Measurements from ENCODE around the gene KCNQ1OT1. TPM values are rescaled to one million over a fixed set of nuclear protein-coding genes. Genes with fewer than 3 reads are reported as not detected.

KCNQ1OT1 gene
- total and polyA plus RNA-seq, 10 donors, result 0.02 to 3.1 (median 1.7) TPM

GRCh38 chr11:2590131-2590964 lies 109.4 kb downstream of the KCNQ1OT1 start:
- H3K9me3 ChIP-seq, result peaks cover 0 to 6% (median 0%) of the 10 kb centered on the region in 8 donors
- no peak overlapping the region for H3K4me3 ChIP-seq
- H3K27ac ChIP-seq, result no peak overlapping the region
- TF ChIP-seq POLR2AphosphoS5 (IDR thresholded peaks at IDR 0.05) (no peak), POLR2A (IDR thresholded peaks at IDR 0.05) (no peak), CTCF (IDR thresholded peaks at IDR 0.05 in 8 of 11, conservative IDR thresholded peaks at IDR 0.05 in 3 of 11) (no peak)
- no peaks in the 10 kb centered on the region for H3K4me1 ChIP-seq
- H3K27me3 ChIP-seq (replicated peaks in 1 of 7), result no peaks in the 10 kb centered on the region
- intact Hi-C loops (cut with DNase I; ENCODE audit: low total_unique reads), result no loop called here
- peak; percentile 44 for DNase-seq
- H3K36me3 ChIP-seq, result peaks cover 0 to 72% (median 0%) of the 10 kb centered on the region in 6 donors
- WGBS, 5 donors, result 90 to 99% (median 91%) methylated on average over 7 to 13 of the region's 13 CpGs

DNA sequence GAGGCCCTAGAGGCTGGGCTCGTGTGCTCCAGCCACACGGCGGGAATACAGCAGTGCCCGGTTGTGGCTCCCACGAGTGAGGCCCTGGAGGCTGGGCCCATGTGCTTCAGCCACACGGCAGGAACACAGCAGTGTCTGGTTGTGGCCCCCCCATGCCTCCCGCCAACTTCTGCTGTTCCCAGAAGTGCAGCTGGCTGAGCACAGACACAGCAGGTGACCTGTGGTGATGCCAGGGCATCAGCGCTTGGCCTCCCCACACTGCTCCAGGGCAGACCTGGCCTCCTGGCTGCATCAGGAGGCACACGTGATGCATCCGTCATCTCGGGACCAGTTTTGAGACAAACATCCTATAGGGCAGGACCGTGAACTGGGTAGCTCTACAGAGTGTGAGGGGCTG lies 110.3 kb downstream of the KCNQ1OT1 start:
- H3K27ac ChIP-seq, result no peak overlapping the region
- H3K4me1 ChIP-seq, result no peaks in the 10 kb centered on the region
- H3K36me3 ChIP-seq, result peaks cover 0 to 75% (median 0%) of the 10 kb centered on the region in 6 donors
- intact Hi-C loops (cut with DNase I; ENCODE audit: low total_unique reads), result no loop called here
- H3K27me3 ChIP-seq (replicated peaks in 1 of 7), result no peaks in the 10 kb centered on the region
- TF ChIP-seq CTCF (IDR thresholded peaks at IDR 0.05 in 8 of 11, conservative IDR thresholded peaks at IDR 0.05 in 3 of 11) (no peak), POLR2AphosphoS5 (IDR thresholded peaks at IDR 0.05) (no peak), POLR2A (IDR thresholded peaks at IDR 0.05) (no peak)
- peaks cover 0 to 6% (median 0%) of the 10 kb centered on the region in 8 donors for H3K9me3 ChIP-seq
- H3K4me3 ChIP-seq, result no peak overlapping the region
- 84 to 92% (median 87%) methylated on average over 6 to 12 of the region's 12 CpGs for WGBS, 5 donors
- no peak for DNase-seq

- no peak for TF ChIP-seq CTCF (IDR thresholded peaks at IDR 0.05 in 8 of 11, conservative IDR thresholded peaks at IDR 0.05 in 3 of 11)
- H3K9me3 ChIP-seq, result peaks cover 0 to 6% (median 0%) of the 10 kb centered on the region in 8 donors
- intact Hi-C loops (cut with DNase I; ENCODE audit: low total_unique reads), result no loop called here
- H3K27me3 ChIP-seq (replicated peaks in 1 of 7), result no peaks in the 10 kb centered on the region
- H3K27ac ChIP-seq, result no peak overlapping the region
- H3K4me1 ChIP-seq, result no peaks in the 10 kb centered on the region
- WGBS, 5 donors, result 83 to 88% (median 87%) methylated on average over 24 to 29 of the region's 29 CpGs
- H3K36me3 ChIP-seq, result peaks cover 0 to 75% (median 0%) of the 10 kb centered on the region in 6 donors
- H3K4me3 ChIP-seq, result no peak overlapping the region
- peak; percentile 63 for DNase-seq
Measured at GRCh38 chr11:2588809-2589537, 110.8 kb downstream of the KCNQ1OT1 start.
